Right atrium auricular region (tissue), 2 donors: ENCODE results near the gene UBAP2L. TPM values are rescaled to one million over a fixed set of nuclear protein-coding genes. Genes with fewer than 3 reads are reported as not detected.

Source experiments
- DNase-seq: peaks from one replicate; pipeline ENCODE4 v3.0.0-alpha.2; 2019; ENCODE audit warnings: low spot score
- H3K27ac ChIP-seq, 2 donors: fragments of 200-600 bp; sonication (generic); 1 replicate in 1 of 2; 2 replicates in 1 of 2; pipeline ENCODE4 v1.5.1; 2016 to 2019
- H3K27me3 ChIP-seq, 2 donors: fragments of 200-600 bp; sonication (generic); one replicate each; pipeline versions ENCODE4 v1.5.1 to v1.6.0; 2017 to 2019
- H3K36me3 ChIP-seq: fragments of 200-600 bp; sonication (generic); one replicate; pipeline ENCODE4 v1.5.1; 2016
- H3K4me1 ChIP-seq, 2 donors: fragments of 200-600 bp; sonication (generic); one replicate each; pipeline versions ENCODE4 v1.5.1 to v1.6.0; 2017 to 2019
- H3K4me3 ChIP-seq, 2 donors: fragments of 200-600 bp; sonication (generic); 1 replicate in 1 of 2; 2 replicates in 1 of 2; pipeline ENCODE4 v1.5.1; 2017 to 2019; ENCODE audit warnings: mild to moderate bottlenecking in 1 of 2, moderate library complexity in 1 of 2
- H3K9me3 ChIP-seq, 2 donors: fragments of 200-600 bp; sonication (generic); one replicate each; pipeline ENCODE4 v1.5.1; 2019
- total RNA-seq, 2 donors: library from RNA; depleted of rRNA; stranded (reverse); fragments of >200 nt; gene quantifications; one replicate each; pipeline ENCODE4 v1.1.0, GENCODE V29; 2016
- TF ChIP-seq, protein P1 (sequence below), 2 donors: fragments of 200-600 bp; sonication (generic); IDR thresholded peaks; one replicate each; pipeline ENCODE4 v1.5.1; 2019; ENCODE audit warnings: antibody characterized with exemption in 2 of 2

UBAP2L gene, protein sequence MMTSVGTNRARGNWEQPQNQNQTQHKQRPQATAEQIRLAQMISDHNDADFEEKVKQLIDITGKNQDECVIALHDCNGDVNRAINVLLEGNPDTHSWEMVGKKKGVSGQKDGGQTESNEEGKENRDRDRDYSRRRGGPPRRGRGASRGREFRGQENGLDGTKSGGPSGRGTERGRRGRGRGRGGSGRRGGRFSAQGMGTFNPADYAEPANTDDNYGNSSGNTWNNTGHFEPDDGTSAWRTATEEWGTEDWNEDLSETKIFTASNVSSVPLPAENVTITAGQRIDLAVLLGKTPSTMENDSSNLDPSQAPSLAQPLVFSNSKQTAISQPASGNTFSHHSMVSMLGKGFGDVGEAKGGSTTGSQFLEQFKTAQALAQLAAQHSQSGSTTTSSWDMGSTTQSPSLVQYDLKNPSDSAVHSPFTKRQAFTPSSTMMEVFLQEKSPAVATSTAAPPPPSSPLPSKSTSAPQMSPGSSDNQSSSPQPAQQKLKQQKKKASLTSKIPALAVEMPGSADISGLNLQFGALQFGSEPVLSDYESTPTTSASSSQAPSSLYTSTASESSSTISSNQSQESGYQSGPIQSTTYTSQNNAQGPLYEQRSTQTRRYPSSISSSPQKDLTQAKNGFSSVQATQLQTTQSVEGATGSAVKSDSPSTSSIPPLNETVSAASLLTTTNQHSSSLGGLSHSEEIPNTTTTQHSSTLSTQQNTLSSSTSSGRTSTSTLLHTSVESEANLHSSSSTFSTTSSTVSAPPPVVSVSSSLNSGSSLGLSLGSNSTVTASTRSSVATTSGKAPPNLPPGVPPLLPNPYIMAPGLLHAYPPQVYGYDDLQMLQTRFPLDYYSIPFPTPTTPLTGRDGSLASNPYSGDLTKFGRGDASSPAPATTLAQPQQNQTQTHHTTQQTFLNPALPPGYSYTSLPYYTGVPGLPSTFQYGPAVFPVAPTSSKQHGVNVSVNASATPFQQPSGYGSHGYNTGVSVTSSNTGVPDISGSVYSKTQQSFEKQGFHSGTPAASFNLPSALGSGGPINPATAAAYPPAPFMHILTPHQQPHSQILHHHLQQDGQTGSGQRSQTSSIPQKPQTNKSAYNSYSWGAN
- total RNA-seq: 10 to 100 TPM; 48.9 to 58.6 TPM

DNA sequence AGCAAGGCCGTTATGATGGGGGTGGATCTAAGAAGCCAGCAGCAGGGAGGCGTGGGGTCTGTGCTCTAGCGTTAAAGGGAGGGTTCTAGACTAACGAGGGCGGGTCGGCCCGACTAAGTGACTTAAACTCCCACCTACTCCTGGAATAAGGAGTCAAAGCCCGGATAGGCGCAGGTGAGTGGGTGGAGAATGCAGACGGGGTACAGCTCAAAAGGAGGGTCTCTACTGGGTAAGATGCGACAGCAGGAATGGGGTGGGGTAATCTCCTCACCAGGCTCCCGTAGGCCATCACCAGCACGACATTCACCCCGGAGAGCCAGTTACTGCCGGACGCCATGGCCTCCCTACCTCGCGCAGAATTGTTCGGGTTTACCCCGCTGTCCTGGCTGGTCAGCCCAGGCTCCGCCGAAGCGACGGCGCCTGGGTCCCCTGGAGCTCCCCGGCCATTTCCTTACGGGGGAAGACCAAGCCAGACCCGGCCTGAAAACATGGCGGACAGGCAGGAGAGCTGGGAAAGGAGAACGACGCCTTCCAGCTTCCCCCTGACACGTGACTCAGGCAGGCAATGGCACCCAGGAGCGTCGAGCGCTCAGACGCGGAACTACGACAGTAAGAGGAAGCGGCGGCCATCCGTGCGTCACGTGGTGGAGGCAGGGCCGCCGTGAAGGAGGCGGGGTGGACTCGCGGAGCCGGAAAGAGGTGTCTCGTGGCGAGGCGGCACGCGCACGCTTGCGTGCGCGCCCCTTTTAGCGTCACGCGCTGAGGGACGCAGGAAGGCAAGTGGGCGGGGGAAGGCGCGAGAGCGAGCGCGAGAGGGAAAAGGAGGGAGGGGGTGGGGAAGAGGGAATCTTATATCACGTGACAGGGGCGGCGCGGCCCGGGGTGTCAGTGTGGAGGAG is at the start of gene UBAP2L:
Gene UBAP2L (plus strand): TSS at position 885 of the 899 bp plus-strand sequence. CDS start 4,169 bp downstream, outside the sequence.
- H3K9me3 ChIP-seq: no peaks in the 10 kb centered on the region
- peaks cover 0 to 55% of the 10 kb centered on the region in 2 donors for H3K4me1 ChIP-seq
- H3K27me3 ChIP-seq: no peaks in the 10 kb centered on the region
- TF ChIP-seq, protein P1, sequence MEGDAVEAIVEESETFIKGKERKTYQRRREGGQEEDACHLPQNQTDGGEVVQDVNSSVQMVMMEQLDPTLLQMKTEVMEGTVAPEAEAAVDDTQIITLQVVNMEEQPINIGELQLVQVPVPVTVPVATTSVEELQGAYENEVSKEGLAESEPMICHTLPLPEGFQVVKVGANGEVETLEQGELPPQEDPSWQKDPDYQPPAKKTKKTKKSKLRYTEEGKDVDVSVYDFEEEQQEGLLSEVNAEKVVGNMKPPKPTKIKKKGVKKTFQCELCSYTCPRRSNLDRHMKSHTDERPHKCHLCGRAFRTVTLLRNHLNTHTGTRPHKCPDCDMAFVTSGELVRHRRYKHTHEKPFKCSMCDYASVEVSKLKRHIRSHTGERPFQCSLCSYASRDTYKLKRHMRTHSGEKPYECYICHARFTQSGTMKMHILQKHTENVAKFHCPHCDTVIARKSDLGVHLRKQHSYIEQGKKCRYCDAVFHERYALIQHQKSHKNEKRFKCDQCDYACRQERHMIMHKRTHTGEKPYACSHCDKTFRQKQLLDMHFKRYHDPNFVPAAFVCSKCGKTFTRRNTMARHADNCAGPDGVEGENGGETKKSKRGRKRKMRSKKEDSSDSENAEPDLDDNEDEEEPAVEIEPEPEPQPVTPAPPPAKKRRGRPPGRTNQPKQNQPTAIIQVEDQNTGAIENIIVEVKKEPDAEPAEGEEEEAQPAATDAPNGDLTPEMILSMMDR (IDR thresholded peaks at IDR 0.05): no peak
- H3K4me3 ChIP-seq: peak within 1 kb of the TSS; percentile 94
- DNase-seq: peak; percentile 99
- H3K36me3 ChIP-seq: peaks cover 27% of the 10 kb centered on the region
- peak within 1 kb of the TSS; percentile 97 to 100 for H3K27ac ChIP-seq

DNA sequence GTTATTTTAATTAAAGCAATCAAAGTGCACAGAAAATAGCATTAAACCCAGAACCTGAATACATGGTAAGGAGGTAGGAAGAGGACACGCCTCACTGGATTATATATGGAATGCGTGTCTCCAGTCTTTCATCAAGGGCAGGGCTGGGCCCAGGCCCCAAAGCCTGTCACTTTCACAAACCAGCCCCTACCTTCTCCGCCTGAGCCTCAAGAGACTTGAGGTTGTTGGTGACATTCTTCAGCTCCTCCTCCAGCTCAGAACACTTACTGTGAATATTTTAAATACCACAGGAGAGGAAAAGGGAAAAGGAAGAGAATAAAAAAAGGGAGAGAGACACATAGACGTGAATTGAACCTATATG is 49.6 kb upstream of the UBAP2L start:
- Histone ChIP-seq H3K27ac (no peak overlapping the region), H3K4me3 (no peak overlapping the region), H3K9me3 (no peaks in the 10 kb centered on the region), H3K36me3 (peaks cover 100% of the 10 kb centered on the region), H3K27me3 (no peaks in the 10 kb centered on the region), H3K4me1 (peaks cover 0 to 8% of the 10 kb centered on the region in 2 donors)
- no peak for DNase-seq
- TF ChIP-seq, protein P1 (IDR thresholded peaks at IDR 0.05): no peak

DNA sequence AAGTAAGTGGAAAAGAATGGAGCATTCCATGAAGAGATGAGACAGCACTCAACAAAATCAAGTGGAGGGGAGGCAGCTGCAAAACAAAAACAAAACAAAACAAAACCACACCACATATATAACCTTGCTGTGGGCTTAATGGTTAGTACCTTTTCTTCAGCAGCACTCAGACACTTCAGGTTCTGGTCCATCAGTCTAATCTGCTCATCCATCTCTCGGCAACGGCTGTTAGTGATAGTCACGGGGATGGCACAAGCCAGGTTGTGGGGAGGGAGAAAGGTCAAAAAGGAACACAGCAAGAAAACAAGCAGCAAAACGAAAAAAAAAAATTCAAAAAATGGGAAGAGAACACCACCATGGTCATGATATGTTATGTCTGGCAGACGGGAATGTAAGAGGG is 48.9 kb upstream of the UBAP2L start:
- DNase-seq: no peak
- TF ChIP-seq, protein P1 (IDR thresholded peaks at IDR 0.05): no peak
- H3K27ac ChIP-seq: no peak overlapping the region
- H3K36me3 ChIP-seq: peaks cover 93% of the 10 kb centered on the region
- peaks cover 0 to 13% of the 10 kb centered on the region in 2 donors for H3K4me1 ChIP-seq
- H3K4me3 ChIP-seq: no peak overlapping the region
- H3K27me3 ChIP-seq: no peaks in the 10 kb centered on the region
- no peaks in the 10 kb centered on the region for H3K9me3 ChIP-seq

DNA sequence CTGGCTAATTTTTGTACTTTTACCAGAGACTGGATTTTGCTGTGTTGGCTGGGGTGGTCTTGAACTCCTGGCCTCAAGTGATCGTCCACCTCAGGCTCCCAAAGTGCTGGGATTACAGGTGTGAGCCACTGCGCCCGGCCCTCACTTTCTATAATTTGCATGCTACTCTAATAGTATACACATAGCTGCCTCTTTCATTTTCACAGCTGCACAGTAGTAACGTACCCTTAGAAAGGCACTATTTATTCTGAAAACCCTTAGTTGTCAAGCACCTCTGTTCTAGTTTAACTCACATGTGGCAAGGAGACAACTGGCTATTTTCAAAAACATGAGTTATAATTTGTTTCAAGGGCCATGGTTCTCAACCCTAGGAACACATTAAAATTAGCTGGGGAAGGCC is 46.1 kb upstream of the UBAP2L start:
- no peak overlapping the region for H3K4me3 ChIP-seq
- H3K27ac ChIP-seq: no peak overlapping the region
- peaks cover 0 to 41% of the 10 kb centered on the region in 2 donors for H3K4me1 ChIP-seq
- TF ChIP-seq, protein P1 (IDR thresholded peaks at IDR 0.05): no peak
- H3K27me3 ChIP-seq: no peaks in the 10 kb centered on the region
- peaks cover 90% of the 10 kb centered on the region for H3K36me3 ChIP-seq
- no peak for DNase-seq
- no peaks in the 10 kb centered on the region for H3K9me3 ChIP-seq

DNA sequence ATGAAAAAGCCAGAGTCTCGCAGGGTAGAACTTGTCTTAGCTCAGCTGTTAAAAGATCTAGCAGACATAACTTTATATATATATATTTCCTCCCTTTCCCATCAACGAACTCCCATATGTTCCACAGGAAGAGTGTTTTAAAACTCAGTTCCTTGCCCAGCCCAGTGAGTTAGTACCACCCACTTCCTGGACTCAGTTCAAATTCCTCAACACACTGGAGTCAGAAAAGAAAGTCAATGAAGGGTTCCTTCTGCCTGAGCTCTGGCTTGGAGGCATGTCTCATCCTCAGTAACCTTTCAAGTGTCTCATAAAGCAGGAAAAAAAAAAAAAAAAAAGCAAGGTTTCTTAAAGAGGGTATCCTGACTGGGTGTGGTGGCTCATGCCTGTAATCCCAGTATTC is 44.4 kb upstream of the UBAP2L start:
- peaks cover 82% of the 10 kb centered on the region for H3K36me3 ChIP-seq
- no peaks in the 10 kb centered on the region for H3K9me3 ChIP-seq
- peaks cover 0 to 58% of the 10 kb centered on the region in 2 donors for H3K4me1 ChIP-seq
- peak overlapping the region in 1 of 2 donors; percentile 18 for H3K27ac ChIP-seq
- H3K4me3 ChIP-seq: no peak overlapping the region
- DNase-seq: no peak
- TF ChIP-seq, protein P1 (IDR thresholded peaks at IDR 0.05): no peak
- H3K27me3 ChIP-seq: no peaks in the 10 kb centered on the region
